Mesodermal cell (in vitro differentiated cells): ENCODE measurements around the gene ZBTB4.

Source experiments
- H3K27ac ChIP-seq: 2 replicates; pipeline ENCODE4 v1.7.0; 2013; ENCODE audit warnings: mild to moderate bottlenecking, low read depth, low read length, moderate library complexity; ENCODE audit not compliant: severe bottlenecking
- H3K36me3 ChIP-seq: 2 replicates; pipeline ENCODE4 v1.7.1; 2013; ENCODE audit warnings: mild to moderate bottlenecking, low read length, moderate library complexity; ENCODE audit not compliant: control insufficient read depth, insufficient read depth
- H3K4me1 ChIP-seq: one replicate; pipeline ENCODE4 v1.7.1; 2013; ENCODE audit warnings: mild to moderate bottlenecking, low read length; ENCODE audit not compliant: insufficient read depth, control insufficient read depth, poor library complexity, severe bottlenecking
- H3K4me3 ChIP-seq: 2 replicates; pipeline ENCODE4 v1.7.0; 2013; ENCODE audit warnings: low read length, control low read depth, mild to moderate bottlenecking; ENCODE audit not compliant: insufficient read depth, poor library complexity, severe bottlenecking; ENCODE audit errors: extremely low read depth
- H3K9me3 ChIP-seq: 2 replicates; pipeline ENCODE4 v1.7.1; 2013; ENCODE audit warnings: mild to moderate bottlenecking, low read length, moderate library complexity; ENCODE audit not compliant: control insufficient read depth
- WGBS, 2 experiments: methylation state at CpG; one replicate each; pipeline ENCODE4 v1.1.5; 2013; ENCODE audit warnings: missing lambda C conversion rate in 2 of 2; ENCODE audit not compliant: insufficient coverage in 2 of 2; 5-methylcytosine and 5-hydroxymethylcytosine counted together

The ZBTB4 gene

GRCh38 chr17:7448461-7448860 lies 31.0 kb downstream of the ZBTB4 start:
- H3K27ac ChIP-seq, result no peak overlapping the region
- 89 to 100% methylated on average over 1 to 4 of the region's 7 CpGs for WGBS, 2 experiments
- H3K4me3 ChIP-seq, result no peak overlapping the region

GRCh38 chr17:7445619-7445968 lies 33.8 kb downstream of the ZBTB4 start:
- whole genome bisulfite sequencing, 2 experiments, result 2 to 5% methylated on average over 7 to 13 of the region's 16 CpGs

More at GRCh38 chr17:7448461-7448860, 31.0 kb downstream of the ZBTB4 start:
- Histone ChIP-seq H3K9me3 (no peaks in the 10 kb centered on the region), H3K36me3 (no peaks in the 10 kb centered on the region), H3K4me1 (peaks cover 4% of the 10 kb centered on the region)

DNA sequence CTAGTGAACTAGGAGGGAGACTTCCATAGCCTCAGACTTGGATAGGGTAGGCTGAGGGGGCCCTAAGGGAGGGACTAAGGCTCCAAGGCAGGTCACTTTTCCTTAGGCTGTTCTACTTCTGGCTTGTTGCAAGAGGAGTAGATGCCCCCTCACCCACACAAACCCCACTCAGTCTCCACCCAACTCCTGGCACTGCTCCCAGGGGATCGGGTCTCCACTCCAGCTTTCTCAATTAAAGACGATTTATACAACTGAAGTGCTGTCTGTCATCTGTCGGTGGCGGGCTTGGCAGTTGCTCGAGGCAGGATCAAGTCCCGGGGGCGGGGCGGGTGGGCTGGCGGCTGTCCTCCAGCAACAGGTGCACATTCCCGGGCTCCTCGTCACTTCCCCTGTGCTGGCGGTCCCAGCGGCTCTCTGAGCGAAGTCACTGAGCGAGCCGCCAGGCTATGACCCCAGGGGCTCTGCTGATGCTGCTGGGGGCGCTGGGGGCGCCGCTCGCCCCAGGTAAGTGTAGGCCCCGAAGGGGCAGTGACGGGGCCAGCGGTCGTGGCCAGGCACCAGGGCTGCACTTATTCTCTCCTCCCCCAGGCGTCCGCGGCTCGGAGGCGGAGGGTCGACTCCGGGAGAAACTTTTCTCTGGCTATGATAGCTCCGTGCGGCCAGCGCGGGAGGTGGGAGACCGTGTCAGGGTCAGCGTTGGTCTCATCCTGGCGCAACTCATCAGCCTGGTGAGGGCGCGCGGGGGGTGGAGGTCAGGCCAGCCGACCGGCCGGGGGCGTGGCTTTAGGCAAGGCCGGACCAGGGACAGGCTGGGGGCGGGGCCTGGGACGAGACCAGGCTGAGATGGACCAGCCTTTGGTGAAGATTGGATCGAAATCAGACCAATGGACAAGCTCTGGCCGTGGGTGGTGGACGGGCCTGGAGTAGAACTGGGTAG lies 34.5 kb downstream of the ZBTB4 start, which contains the start of gene CHRNB1:
TSS of gene CHRNB1 (plus strand) at position 380 of the 937 bp plus-strand sequence. CDS start at position 447, 67 bp downstream.
- WGBS, 2 experiments, result 2 to 5% methylated on average over 45 to 47 of the region's 51 CpGs
- Histone ChIP-seq H3K4me3 (peak within 1 kb of the TSS; percentile 44), H3K27ac (peak within 1 kb of the TSS; percentile 45), H3K9me3 (no peaks in the 10 kb centered on the region), H3K4me1 (peaks cover 9% of the 10 kb centered on the region), H3K36me3 (no peaks in the 10 kb centered on the region)

More at GRCh38 chr17:7445619-7445968, 33.8 kb downstream of the ZBTB4 start:
- no peaks in the 10 kb centered on the region for H3K36me3 ChIP-seq
- H3K4me3 ChIP-seq, result peak overlapping the region; percentile 44
- H3K27ac ChIP-seq, result peak overlapping the region; percentile 45
- H3K9me3 ChIP-seq, result no peaks in the 10 kb centered on the region
- peaks cover 9% of the 10 kb centered on the region for H3K4me1 ChIP-seq

DNA sequence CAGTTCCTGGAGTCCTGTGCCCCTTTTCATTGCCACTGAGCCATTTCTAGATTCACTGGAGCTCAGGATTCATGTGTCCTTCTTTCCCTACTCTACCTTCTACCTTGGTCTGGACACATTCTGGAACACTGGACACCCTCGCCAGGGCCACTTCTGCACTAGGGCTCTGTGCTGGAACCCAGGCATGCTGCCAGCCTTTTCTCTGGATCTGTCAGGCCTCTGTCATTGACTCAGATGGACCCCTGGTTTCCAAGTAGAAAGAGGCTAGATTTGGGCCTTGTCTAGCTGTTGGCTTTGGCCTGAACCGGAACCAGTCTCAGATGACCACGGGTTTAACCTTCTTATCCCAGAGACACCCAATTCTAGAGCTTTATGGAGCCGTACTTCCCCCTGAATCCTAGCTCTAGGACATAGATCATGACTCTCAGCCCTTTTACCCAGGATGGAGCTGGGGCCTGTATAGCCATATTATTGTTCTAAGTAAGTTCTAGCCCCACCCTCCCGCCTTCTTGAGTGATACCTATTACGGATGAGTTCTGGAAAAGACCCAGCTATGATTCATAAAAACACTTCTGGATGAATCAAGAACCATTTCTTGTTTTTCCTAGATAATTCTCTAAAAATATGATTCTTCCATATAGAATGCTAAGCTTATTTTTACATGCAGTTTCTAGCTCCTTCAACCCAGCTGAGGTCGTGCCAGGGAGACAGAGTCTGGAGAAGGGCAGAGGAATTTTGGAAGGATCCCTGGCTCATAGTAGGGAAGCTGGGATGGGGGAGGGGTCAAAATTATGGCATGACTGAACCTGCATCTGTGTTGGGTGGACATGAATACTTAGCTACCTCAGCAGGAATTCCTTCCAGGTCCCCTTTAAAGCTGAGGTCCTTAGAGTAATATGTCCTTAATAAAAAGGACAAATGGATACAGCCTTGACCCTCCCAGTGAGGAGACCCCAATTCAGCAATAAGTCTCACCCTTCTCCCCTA lies 35.6 kb downstream of the ZBTB4 start:
- H3K9me3 ChIP-seq, result no peaks in the 10 kb centered on the region
- no peaks in the 10 kb centered on the region for H3K36me3 ChIP-seq
- H3K4me1 ChIP-seq, result peaks cover 9% of the 10 kb centered on the region
- H3K27ac ChIP-seq, result no peak overlapping the region
- no peak overlapping the region for H3K4me3 ChIP-seq
- WGBS, 2 experiments, result 81 to 83% methylated on average over 5 to 7 of the region's 7 CpGs

GRCh38 chr17:7442142-7442541 lies 37.3 kb downstream of the ZBTB4 start:
- WGBS, 2 experiments, result 100% methylated on average over 2 of the region's 2 CpGs
- no peaks in the 10 kb centered on the region for H3K9me3 ChIP-seq
- H3K36me3 ChIP-seq, result no peaks in the 10 kb centered on the region
- H3K4me1 ChIP-seq, result peaks cover 19% of the 10 kb centered on the region
- H3K27ac ChIP-seq, result no peak overlapping the region
- H3K4me3 ChIP-seq, result no peak overlapping the region

DNA sequence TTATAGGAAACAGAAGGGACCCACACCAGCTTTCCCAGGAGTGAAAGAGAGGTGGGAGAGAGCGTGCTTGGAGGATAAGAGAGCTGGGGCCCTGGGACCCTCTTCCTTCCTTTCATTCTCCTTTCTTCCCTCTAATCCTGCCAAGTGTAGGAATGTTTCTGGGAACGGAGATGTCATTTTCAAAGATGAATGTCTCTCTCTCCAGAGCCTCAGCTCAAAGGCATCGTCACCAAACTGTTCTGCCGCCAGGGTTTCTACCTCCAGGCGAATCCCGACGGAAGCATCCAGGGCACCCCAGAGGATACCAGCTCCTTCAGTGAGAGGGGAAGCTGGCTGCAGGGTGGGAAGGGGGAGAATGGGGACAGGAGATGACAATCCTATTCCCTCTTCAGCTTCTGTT lies 38.2 kb downstream of the ZBTB4 start:
- H3K27ac ChIP-seq, result peak overlapping the region; percentile 91
- peaks cover 19% of the 10 kb centered on the region for H3K4me1 ChIP-seq
- no peak overlapping the region for H3K4me3 ChIP-seq
- H3K36me3 ChIP-seq, result no peaks in the 10 kb centered on the region
- WGBS, 2 experiments, result 60 to 66% methylated on average over 3 to 5 of the region's 7 CpGs
- no peaks in the 10 kb centered on the region for H3K9me3 ChIP-seq

DNA sequence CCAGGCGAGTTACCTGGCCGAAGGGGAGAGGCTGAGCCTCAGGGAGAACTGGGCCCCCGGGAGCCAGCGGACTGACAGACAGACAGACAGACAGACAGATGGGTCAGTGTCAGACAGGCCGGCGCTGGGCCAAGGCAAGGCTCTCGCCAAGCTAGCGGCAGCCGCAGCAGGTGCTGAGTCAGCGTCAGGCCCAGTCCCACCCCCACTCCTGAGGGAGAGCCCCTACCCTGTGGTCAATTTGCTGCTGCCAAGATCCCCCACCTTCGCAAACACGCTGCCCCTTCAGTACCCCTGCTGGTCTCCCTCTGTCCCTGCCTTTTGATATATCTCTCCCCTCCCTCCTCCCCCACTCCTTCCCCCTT lies 38.6 kb downstream of the ZBTB4 start:
- Histone ChIP-seq H3K27ac (peak overlapping the region; percentile 91), H3K36me3 (no peaks in the 10 kb centered on the region), H3K9me3 (no peaks in the 10 kb centered on the region), H3K4me3 (peak overlapping the region; percentile 75), H3K4me1 (peaks cover 19% of the 10 kb centered on the region)
- WGBS, 2 experiments, result 3 to 11% methylated on average over 7 to 10 of the region's 12 CpGs

DNA sequence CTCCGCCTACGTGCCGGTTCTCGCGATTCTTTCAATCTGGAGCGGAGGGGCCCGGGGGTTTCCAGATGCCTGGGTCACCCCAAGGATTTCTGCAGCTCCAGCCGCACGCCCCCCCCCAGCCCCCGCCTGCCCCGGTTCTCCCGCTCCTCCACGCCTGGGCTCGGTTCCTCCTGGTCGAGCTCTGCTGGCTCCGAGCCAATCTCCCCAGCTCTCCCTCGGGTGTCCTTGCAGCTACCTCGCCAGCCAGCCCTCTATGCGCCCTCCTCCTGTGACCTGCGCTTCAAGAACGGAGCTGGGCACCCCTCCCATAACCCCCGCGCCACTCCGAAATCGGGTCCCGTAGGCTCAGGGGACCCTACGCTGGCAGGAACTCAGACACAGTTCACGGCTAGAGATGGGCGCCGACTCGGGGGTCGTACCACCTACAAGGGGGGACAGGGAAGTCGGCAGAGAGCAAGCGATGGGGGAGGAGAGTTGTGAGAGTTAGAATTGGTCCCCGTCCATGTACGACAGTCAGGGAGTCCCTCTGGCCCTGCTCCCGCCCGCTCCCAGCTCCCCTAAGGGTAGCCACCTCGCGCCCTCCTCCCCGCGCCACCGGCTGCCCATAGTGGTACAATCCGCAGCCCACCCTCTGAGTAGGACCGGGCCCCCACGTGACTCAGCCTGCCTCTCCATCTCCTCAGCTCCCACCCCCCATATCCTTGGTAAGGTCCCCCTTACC lies 39.2 kb downstream of the ZBTB4 start:
- peaks cover 19% of the 10 kb centered on the region for H3K4me1 ChIP-seq
- peak overlapping the region; percentile 91 for H3K27ac ChIP-seq
- H3K9me3 ChIP-seq, result no peaks in the 10 kb centered on the region
- 0% methylated on average over 35 to 40 of the region's 46 CpGs for WGBS, 2 experiments
- H3K4me3 ChIP-seq, result peak overlapping the region; percentile 75
- no peaks in the 10 kb centered on the region for H3K36me3 ChIP-seq

- Histone ChIP-seq H3K4me3 (peak within 1 kb of the TSS; percentile 75), H3K4me1 (peaks cover 17% of the 10 kb centered on the region), H3K9me3 (no peaks in the 10 kb centered on the region), H3K27ac (peak within 1 kb of the TSS; percentile 91), H3K36me3 (no peaks in the 10 kb centered on the region)
- 2 to 3% methylated on average over 35 to 46 of the region's 50 CpGs for WGBS, 2 experiments
Measured at GRCh38 chr17:7439462-7440112, 39.8 kb downstream of the ZBTB4 start, which contains the start of gene FGF11. Gene FGF11, plus strand, starts transcription at chr17:7439512. Its CDS starts 109 bp downstream, at chr17:7439621.
